Heart right ventricle (tissue), 16 donors: ENCODE data around the gene PRMT5. TPM values are rescaled to one million over a fixed set of nuclear protein-coding genes. Genes with fewer than 3 reads are reported as not detected.

Experiments
- ATAC-seq, 8 donors: fragments of 200-7000 bp; cut with Tn5 transposase; one replicate each; pipeline ENCODE4 v1.9.1; 2020; ENCODE audit warnings: mild to moderate bottlenecking in 8 of 8, moderate library complexity in 8 of 8, moderate number of reproducible peaks in 1 of 8
- DNase-seq, 2 donors: peaks; one replicate each; pipeline ENCODE4 v3.0.0-alpha.2; 2020
- H3K27ac ChIP-seq, 10 donors: fragments of 200-600 bp; sonication (generic) in 2 of 10; one replicate each; pipeline versions ENCODE4 v1.5.0 to v1.8.0; 2020 to 2022; ENCODE audit warnings: mild to moderate bottlenecking in 3 of 10
- H3K27me3 ChIP-seq, 7 donors: fragments of 200-600 bp; one replicate each; pipeline ENCODE4 v1.8.0; 2021 to 2022; ENCODE audit warnings: mild to moderate bottlenecking in 2 of 7
- H3K36me3 ChIP-seq, 9 donors: fragments of 200-600 bp; sonication (generic) in 1 of 9; one replicate each; pipeline versions ENCODE4 v1.5.0 to v1.8.0; 2020 to 2022; ENCODE audit warnings: mild to moderate bottlenecking in 2 of 9
- H3K4me1 ChIP-seq, 9 donors: fragments of 200-600 bp; sonication (generic) in 1 of 9; one replicate each; pipeline versions ENCODE4 v1.5.0 to v1.8.0; 2020 to 2022; ENCODE audit warnings: mild to moderate bottlenecking in 4 of 9
- H3K4me3 ChIP-seq, 10 donors: fragments of 200-600 bp; sonication (generic) in 2 of 10; one replicate each; pipeline versions ENCODE4 v1.5.0 to v1.8.0; 2020 to 2022; ENCODE audit warnings: mild to moderate bottlenecking in 7 of 10, moderate library complexity in 2 of 10
- H3K9me3 ChIP-seq, 11 donors: fragments of 200-600 bp in 10 of 11; sonication (generic) in 2 of 11; one replicate each; pipeline versions ENCODE4 v1.5.0 to v1.8.0; 2013 to 2022; ENCODE audit warnings: mild to moderate bottlenecking in 2 of 11, control low read depth in 1 of 11, moderate library complexity in 1 of 11
- CTCF ChIP-seq, 9 donors: fragments of 200-600 bp; sonication (generic) in 2 of 9; IDR thresholded peaks; one replicate each; pipeline versions ENCODE4 v1.5.0 to v1.8.0; 2021 to 2022; ENCODE audit warnings: antibody characterized with exemption in 9 of 9, mild to moderate bottlenecking in 5 of 9, moderate library complexity in 1 of 9
- WGBS, 2 donors: extraction: QIAGEN DNeasy Blood & Tissue Kit; methylation state at CpG; one replicate each; pipeline ENCODE4 v1.1.7; 2013; ENCODE audit warnings: inconsistent platforms in 1 of 2; 5-methylcytosine and 5-hydroxymethylcytosine counted together
- intact Hi-C, 10 donors: fragments of 100-400 bp; cut with DNase I; formaldehyde crosslinking; loops; one replicate each; pipeline versions ENCODE4 v1.11.1 to v1.14.2; 2022
- polyA plus RNA-seq, 2 donors: library from polyadenylated mRNA; stranded (reverse); fragments of 200-250 nt; gene quantifications; one replicate each; pipeline ENCODE4 v1.2.3, GENCODE V29; 2013
- total RNA-seq, 10 donors: library from RNA; stranded (reverse); fragmentation: NEBNext Ultra II Directional in 3 of 10; extraction: Animal tissue kit (Norgen Biotek cat#: 25700) in 3 of 10; gene quantifications; one replicate each; pipeline versions ENCODE4 v1.2.1 to v1.2.4, GENCODE V29; 2021 to 2023
- donor health status: Arrhythmogenic right ventricular cardiomyopathy.
- donor health status: ischemic (EF 13 %, LVEDD 7.1; RV severe dilation, severe dysfunction).
- donor health status: healthy with polysubstance abuse.
- donor health status: DM: no; HTN: yes; CAD: no.
- donor health status: DM: no; HTN: no; CAD: no.
- donor health status: ischemic (EF 25% LVEDD 6.9; RV normal size, moderate dysfunction).
- donor health status: ischemic (EF 25% LVEDD 5.7; RV mildly dilated, moderate dysfunction).
- donor health status: healthy.
- donor health status: DM: yes; HTN: yes; CAD: no.
- donor health status: Ischemic cardiomyopathy.
- donor health status: ischemic (EF 35%, LVEDD 5.7; RV mildly dilated, moderate dysfunction).
- donor health status: nonischemic (EF 11% LVEDD 7.7; RV severe dilation, severe dysfunction).
- donor health status: DM: yes; HTN: yes; CAD: no.
- donor health status: PGD.
- donor health status: ischemic (EF 29% LVEDD 5.4; RV normal size, mild dysfunction).
- donor health status: nonischemic (EF 23%, LVEDD 6.1; RV moderate dilation, normal function).

The PRMT5 gene
- total and polyA plus RNA-seq, 12 donors = 7.8 to 75.1 (median 48.2) TPM

DNA sequence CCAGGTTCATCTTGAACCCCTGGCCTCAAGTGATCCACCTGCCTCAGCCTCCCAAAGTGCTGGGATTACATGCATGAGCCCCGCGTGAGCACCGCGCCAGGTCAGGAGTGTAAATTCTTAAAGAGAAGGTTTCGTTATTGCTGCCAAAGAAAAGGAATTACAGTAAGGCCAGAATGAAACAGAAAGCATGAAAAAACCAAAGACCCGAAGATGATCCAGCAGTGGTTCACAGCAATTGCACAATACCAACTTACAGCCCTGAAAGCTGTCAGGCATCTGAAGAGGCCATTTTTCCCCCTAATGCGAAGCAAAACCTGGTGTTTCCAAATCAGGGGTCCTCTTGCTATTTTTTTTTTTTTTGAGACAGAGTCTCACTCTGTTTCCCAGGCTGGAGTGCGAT is 20.6 kb downstream of the PRMT5 start:
- Histone ChIP-seq H3K4me3 (no peak overlapping the region), H3K27me3 (no peaks in the 10 kb centered on the region), H3K27ac (peak overlapping the region in 1 of 10 donors; percentile 28), H3K4me1 (peaks cover 0 to 14% (median 3%) of the 10 kb centered on the region in 9 donors), H3K36me3 (peaks cover 0 to 96% (median 62%) of the 10 kb centered on the region in 9 donors), H3K9me3 (no peaks in the 10 kb centered on the region)
- ATAC-seq (no peak), DNase-seq (no peak)
- intact Hi-C loops = loop anchor here in 1 of 10 donors (10.0 kb wide), 1 partner anchor 84 kb away; the partner anchor contains the start of gene MRPL52
- no peak for TF ChIP-seq CTCF (IDR thresholded peaks at IDR 0.05)
- 91 to 93% methylated on average over 8 of the region's 8 CpGs for WGBS, 2 donors

DNA sequence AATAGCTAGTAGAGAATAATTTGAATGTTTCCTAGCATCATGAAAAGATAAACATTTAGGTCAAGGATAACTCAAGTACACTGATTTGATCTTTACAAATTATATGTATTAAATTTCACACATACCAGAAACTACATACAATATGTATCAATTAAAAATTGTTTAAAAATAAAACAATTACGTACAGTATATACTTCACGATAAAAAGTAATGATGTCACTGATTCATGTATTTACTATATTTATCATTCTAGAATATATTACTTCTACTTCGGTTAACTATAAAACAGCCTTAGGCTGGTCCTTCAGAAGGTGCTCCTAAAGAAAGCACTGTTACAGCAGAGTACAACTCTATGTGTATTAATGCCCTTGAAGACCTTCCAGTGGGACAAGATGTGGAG is 21.7 kb downstream of the PRMT5 start:
- Histone ChIP-seq H3K4me1 (peaks cover 0 to 14% (median 3%) of the 10 kb centered on the region in 9 donors), H3K27ac (no peak overlapping the region)
- no peak for DNase-seq

DNA sequence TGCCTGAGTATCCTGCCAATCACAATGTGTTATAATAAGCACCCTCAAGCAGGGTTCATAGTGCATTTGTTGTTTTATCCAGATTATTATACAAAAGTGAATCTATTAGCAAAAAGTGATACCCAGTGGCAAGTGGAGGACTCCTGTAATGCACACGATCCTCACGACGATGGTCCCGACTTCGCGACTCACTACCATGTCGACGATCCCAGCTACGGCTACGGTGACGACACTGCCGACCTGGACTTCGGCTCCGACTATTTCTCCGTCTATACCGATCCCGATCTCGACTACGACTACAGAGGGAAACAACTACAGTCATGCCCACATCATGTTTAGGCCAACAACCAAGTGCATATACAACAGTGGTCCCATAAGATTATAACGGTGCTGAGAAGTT is 23.1 kb downstream of the PRMT5 start:
- ATAC-seq = no peak
- DNase-seq = no peak
- WGBS, 2 donors = 96 to 98% methylated on average over 20 of the region's 20 CpGs
- Histone ChIP-seq H3K4me3 (no peak overlapping the region), H3K27ac (no peak overlapping the region), H3K4me1 (peaks cover 0 to 14% (median 0%) of the 10 kb centered on the region in 9 donors), H3K36me3 (peaks cover 0 to 100% (median 73%) of the 10 kb centered on the region in 9 donors), H3K27me3 (no peaks in the 10 kb centered on the region), H3K9me3 (no peaks in the 10 kb centered on the region)
- TF ChIP-seq CTCF (IDR thresholded peaks at IDR 0.05) = no peak
- intact Hi-C loops = loop anchor here in 1 of 10 donors (10.0 kb wide), 1 partner anchor 81 kb away; the partner anchor contains the start of gene MRPL52

More for the DNA sequence above, 21.7 kb downstream of the PRMT5 start:
- Histone ChIP-seq H3K36me3 (peaks cover 0 to 100% (median 71%) of the 10 kb centered on the region in 9 donors), H3K9me3 (no peaks in the 10 kb centered on the region), H3K4me3 (no peak overlapping the region), H3K27me3 (no peaks in the 10 kb centered on the region)
- no peak for ATAC-seq
- WGBS, 2 donors = 89 to 96% methylated on average over 3 of the region's 3 CpGs
- TF ChIP-seq CTCF (IDR thresholded peaks at IDR 0.05) = no peak
- intact Hi-C loops = loop anchor here in 1 of 10 donors (10.0 kb wide), 1 partner anchor 83 kb away; the partner anchor contains the start of gene MRPL52

GRCh38 chr14:22905627-22906026 is 23.5 kb downstream of the PRMT5 start:
- no peaks in the 10 kb centered on the region for H3K9me3 ChIP-seq
- intact Hi-C loops = loop anchor here in 1 of 10 donors (10.0 kb wide), 1 partner anchor 81 kb away; the partner anchor contains the start of gene MRPL52
- no peak overlapping the region for H3K4me3 ChIP-seq
- TF ChIP-seq CTCF (IDR thresholded peaks at IDR 0.05) = no peak
- H3K27me3 ChIP-seq = no peaks in the 10 kb centered on the region
- peaks cover 0 to 14% (median 0%) of the 10 kb centered on the region in 9 donors for H3K4me1 ChIP-seq
- H3K27ac ChIP-seq = no peak overlapping the region
- WGBS, 2 donors = 94 to 95% methylated on average over 4 of the region's 4 CpGs
- ATAC-seq = no peak
- peaks cover 0 to 100% (median 73%) of the 10 kb centered on the region in 9 donors for H3K36me3 ChIP-seq
- no peak for DNase-seq
